Duodenal mucosa (tissue), 2 donors: ENCODE results near the gene UNC13C.

ENCODE experiments used
- H3K27ac ChIP-seq: one replicate; pipeline ENCODE4 v1.7.0; 2013; ENCODE audit warnings: low read depth, low read length
- H3K27me3 ChIP-seq, 2 donors: one replicate each; pipeline ENCODE4 v1.7.0; 2013; ENCODE audit warnings: low read length in 2 of 2, control low read depth in 1 of 2; ENCODE audit not compliant: insufficient read depth in 2 of 2, control insufficient read depth in 1 of 2
- H3K36me3 ChIP-seq, 2 donors: one replicate each; pipeline ENCODE4 v1.7.0; 2013; ENCODE audit warnings: low read length in 2 of 2, control low read depth in 1 of 2; ENCODE audit not compliant: insufficient read depth in 2 of 2, control insufficient read depth in 1 of 2
- H3K4me1 ChIP-seq, 2 donors: one replicate each; pipeline ENCODE4 v1.7.0; 2013; ENCODE audit warnings: low read length in 2 of 2, control low read depth in 1 of 2; ENCODE audit not compliant: insufficient read depth in 2 of 2, control insufficient read depth in 1 of 2
- H3K4me3 ChIP-seq, 2 donors: one replicate each; pipeline ENCODE4 v1.7.0; 2013; ENCODE audit warnings: low read length in 2 of 2, low read depth in 1 of 2
- H3K9ac ChIP-seq, 2 donors: one replicate each; pipeline ENCODE4 v1.7.0; 2013; ENCODE audit warnings: low read length in 2 of 2, low read depth in 1 of 2
- H3K9me3 ChIP-seq, 2 donors: one replicate each; pipeline ENCODE4 v1.7.0; 2013; ENCODE audit warnings: low read length in 2 of 2, control low read depth in 1 of 2; ENCODE audit not compliant: control insufficient read depth in 1 of 2

UNC13C gene

DNA sequence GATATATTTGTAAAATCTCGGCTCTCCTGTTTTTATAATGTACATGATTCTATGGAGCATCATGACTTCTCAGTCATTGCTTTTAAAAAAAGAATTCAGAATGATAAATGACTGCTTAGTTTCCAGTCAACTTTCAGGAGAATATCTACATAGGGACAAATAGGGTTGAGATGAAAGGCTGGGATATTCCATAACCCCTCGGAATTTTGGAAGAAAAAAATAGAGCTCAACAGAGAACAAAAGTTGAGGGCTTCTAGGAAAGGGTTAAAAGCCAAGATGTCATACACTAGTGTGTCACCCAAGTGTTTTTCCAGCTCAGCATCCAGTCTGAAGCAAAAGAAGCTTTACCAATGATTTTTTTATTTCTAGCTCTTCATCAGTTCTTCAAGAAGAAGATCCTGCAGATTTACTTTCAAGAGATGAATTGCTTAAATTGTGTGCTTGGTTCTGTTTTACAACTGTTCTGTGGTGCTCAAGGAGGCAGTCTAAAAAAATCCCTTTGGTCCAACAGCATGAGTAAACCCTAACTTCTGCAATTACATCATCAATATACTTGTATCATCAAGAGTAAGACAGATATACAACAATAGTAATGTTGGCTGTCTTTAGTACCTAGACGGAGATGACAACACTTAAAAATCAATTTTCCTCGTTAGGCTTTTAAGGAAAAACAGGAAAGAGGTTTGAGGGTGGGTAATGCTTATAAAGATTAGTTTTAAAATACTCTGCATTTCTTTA lies 979 bp downstream of the UNC13C start:
- Histone ChIP-seq H3K9ac (no peak overlapping the region), H3K27ac (no peak overlapping the region), H3K4me1 (no peaks in the 10 kb centered on the region), H3K4me3 (no peak overlapping the region), H3K36me3 (no peaks in the 10 kb centered on the region), H3K9me3 (no peaks in the 10 kb centered on the region), H3K27me3 (peaks cover 2 to 17% of the 10 kb centered on the region in 2 donors)

DNA sequence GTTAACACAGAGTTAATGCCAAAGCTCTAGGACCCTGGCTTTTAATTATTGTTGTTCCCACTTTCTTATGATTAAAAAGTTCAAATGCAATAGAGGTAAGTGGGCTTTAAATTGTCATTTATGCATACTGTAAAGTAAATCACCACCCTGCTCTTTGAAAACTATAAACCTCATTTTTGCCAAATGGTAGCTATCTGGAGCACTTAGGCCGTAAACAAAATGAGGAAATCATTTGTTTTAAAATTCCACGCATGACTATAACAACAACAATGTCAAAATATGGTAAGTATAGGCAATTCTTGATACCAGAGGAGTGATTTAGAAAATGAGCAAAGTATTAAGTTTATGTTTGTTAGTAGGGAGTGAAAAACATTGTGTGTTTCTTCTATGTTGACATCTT lies 1.8 kb downstream of the UNC13C start:
- no peaks in the 10 kb centered on the region for H3K4me1 ChIP-seq
- no peak overlapping the region for H3K4me3 ChIP-seq
- no peaks in the 10 kb centered on the region for H3K36me3 ChIP-seq
- no peak overlapping the region for H3K9ac ChIP-seq
- H3K27ac ChIP-seq: no peak overlapping the region
- H3K27me3 ChIP-seq: peaks cover 2 to 17% of the 10 kb centered on the region in 2 donors
- H3K9me3 ChIP-seq: no peaks in the 10 kb centered on the region

DNA sequence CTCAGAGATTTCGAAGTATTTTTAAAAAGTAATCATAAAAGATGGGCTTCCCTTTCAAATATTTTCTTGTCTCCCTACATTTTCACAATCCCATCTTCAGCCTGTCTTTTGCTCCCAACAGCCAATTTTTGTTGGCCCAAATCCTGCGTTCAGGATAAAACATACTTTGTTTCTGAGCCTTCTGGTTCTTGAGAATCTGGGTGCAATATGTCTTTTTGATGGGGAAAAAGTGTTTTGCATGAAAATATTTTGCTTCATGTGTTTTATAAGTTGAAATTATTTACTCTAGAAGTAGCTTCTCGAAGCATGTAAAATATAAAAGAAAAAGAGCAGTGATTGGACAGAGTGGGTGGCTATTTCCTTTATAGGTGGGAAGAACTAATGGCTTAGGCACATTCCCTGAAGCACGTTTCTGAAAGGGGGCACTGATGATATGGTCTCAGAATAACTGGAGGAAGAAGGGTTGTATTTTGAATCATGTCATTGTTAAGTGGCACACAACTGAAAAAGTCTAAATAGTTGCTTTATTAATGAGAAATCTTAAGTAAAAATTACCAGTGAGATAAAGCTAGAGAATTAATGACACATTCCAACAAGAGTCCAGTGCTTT lies 3.9 kb downstream of the UNC13C start:
- Histone ChIP-seq H3K36me3 (no peaks in the 10 kb centered on the region), H3K9ac (no peak overlapping the region), H3K27ac (no peak overlapping the region), H3K9me3 (no peaks in the 10 kb centered on the region), H3K4me1 (no peaks in the 10 kb centered on the region), H3K27me3 (peaks cover 2 to 17% of the 10 kb centered on the region in 2 donors), H3K4me3 (no peak overlapping the region)

DNA sequence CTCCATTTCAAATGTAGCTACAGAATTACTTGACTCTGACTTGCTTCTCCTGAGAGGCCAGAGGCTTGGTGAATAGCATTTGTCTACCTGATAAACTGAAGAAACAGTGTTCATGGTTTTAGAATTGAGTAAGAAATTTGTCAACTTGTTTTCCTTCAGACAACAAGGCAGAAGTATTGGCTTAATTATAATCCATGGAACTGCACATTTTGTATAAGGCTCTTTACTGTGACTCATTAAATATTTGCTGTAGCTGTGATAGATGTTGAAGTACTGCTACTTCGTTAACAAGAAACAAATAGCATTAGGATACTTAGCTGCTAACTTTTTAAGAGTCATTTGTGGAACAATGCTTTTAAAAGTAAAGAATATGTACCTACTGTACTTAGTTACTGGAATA lies 4.6 kb downstream of the UNC13C start:
- H3K27ac ChIP-seq: no peak overlapping the region
- H3K4me3 ChIP-seq: no peak overlapping the region
- no peaks in the 10 kb centered on the region for H3K9me3 ChIP-seq
- H3K4me1 ChIP-seq: no peaks in the 10 kb centered on the region
- H3K9ac ChIP-seq: no peak overlapping the region
- H3K27me3 ChIP-seq: peaks cover 2 to 11% of the 10 kb centered on the region in 2 donors
- no peaks in the 10 kb centered on the region for H3K36me3 ChIP-seq

DNA sequence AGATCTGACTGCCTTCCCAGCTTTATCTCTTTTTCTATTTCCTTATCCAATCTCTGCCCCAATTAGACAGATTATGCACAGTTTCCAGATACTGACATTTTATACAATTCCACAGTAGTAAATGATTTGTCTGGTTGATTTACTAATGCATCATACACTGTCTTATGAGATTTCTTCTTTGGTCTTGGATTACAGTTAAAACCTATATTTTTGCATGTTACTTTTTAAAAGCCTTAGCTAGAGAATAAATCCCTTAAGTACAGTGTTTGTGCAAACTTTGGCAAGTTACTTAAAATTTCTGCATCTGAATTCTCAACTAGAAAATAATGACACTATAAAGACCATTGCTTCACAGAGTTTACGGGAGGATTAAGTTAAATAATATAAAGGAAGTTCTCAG lies 6.0 kb downstream of the UNC13C start:
- Histone ChIP-seq H3K9me3 (no peaks in the 10 kb centered on the region), H3K4me1 (no peaks in the 10 kb centered on the region), H3K4me3 (no peak overlapping the region), H3K27me3 (no peaks in the 10 kb centered on the region), H3K36me3 (no peaks in the 10 kb centered on the region), H3K27ac (no peak overlapping the region), H3K9ac (no peak overlapping the region)

DNA sequence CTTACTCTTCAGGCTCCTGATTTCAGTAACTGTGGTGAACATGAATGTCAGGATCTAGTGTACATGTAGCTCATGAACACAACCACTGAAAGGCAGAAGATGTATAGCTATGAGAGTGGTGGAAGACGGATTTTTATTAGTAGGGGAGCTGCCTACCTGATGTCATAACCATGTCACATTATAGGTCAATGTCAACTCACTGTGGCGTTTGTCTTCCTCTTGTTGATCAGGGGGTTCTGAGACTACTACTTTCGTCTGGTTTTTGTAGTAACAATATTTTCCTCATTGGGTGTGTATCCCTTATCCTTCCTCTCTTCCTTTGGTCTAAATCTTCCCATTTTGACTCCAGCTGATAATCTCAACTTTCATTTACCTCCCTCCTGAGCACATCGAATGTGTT lies 7.3 kb downstream of the UNC13C start:
- H3K27ac ChIP-seq: no peak overlapping the region
- no peaks in the 10 kb centered on the region for H3K27me3 ChIP-seq
- H3K4me3 ChIP-seq: no peak overlapping the region
- no peaks in the 10 kb centered on the region for H3K4me1 ChIP-seq
- H3K9me3 ChIP-seq: no peaks in the 10 kb centered on the region
- no peak overlapping the region for H3K9ac ChIP-seq
- no peaks in the 10 kb centered on the region for H3K36me3 ChIP-seq

DNA sequence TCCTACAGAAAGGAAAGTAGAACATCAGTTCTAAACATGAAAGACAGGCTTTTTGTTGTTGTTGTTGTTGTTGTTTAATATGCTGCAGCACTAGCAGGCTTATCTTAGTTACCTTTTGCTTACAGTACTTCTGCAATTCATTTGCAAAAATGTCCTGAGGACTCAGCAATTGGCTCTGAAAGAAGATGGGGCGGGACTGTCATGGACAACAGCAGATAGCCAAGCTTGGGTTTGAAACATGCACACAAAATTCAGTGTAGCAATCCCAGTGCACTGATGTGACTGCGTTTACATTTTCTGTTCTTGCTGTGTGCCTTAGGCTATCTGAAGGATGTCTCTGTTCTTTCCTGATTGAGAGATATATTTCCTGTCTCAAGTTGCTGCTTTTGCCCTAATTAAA lies 9.2 kb downstream of the UNC13C start:
- H3K9me3 ChIP-seq: no peaks in the 10 kb centered on the region
- no peaks in the 10 kb centered on the region for H3K27me3 ChIP-seq
- H3K27ac ChIP-seq: no peak overlapping the region
- no peaks in the 10 kb centered on the region for H3K36me3 ChIP-seq
- H3K4me3 ChIP-seq: no peak overlapping the region
- H3K4me1 ChIP-seq: no peaks in the 10 kb centered on the region
- no peak overlapping the region for H3K9ac ChIP-seq

DNA sequence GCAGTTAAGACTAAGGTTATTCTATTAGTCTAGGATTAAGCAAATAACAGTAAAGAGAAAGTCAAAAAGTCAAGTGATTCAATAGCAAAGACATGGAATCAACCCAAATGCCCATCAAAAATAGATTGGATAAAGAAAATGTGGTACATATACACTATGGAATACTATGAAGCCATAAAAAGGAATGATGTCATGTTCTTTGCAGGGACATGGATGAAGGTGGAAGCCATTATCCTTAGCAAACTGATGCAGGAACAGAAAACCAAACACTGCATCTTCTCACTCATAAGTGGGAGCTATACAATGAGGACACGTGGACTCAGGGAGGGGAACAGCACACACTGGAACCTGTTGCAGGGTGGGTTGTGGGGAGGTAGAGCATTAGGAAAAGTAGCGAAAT lies 29.0 kb downstream of the UNC13C start:
- Histone ChIP-seq H3K36me3 (no peaks in the 10 kb centered on the region), H3K4me1 (no peaks in the 10 kb centered on the region), H3K9ac (no peak overlapping the region), H3K27me3 (no peaks in the 10 kb centered on the region), H3K9me3 (no peaks in the 10 kb centered on the region), H3K27ac (no peak overlapping the region), H3K4me3 (no peak overlapping the region)

DNA sequence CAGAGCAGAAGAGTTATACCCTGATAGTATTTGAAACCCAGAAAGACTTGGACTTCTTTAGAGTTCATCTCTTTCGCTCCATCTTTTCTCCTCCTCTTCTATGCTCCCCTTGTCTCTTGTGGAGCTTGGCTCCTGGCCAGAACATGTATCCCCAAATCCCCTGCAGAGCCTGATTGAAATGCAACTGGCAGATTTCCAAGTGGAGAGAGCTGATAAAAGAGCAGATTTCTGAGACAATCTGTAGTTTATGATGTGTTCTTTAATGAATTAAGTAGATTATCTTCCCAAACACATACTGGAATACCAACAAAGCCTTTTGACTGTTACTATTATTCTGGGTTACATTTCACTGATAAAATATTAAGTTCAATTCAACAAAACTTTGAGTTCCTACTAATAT lies 33.4 kb downstream of the UNC13C start:
- no peak overlapping the region for H3K4me3 ChIP-seq
- no peaks in the 10 kb centered on the region for H3K36me3 ChIP-seq
- no peaks in the 10 kb centered on the region for H3K9me3 ChIP-seq
- H3K4me1 ChIP-seq: no peaks in the 10 kb centered on the region
- H3K9ac ChIP-seq: no peak overlapping the region
- H3K27ac ChIP-seq: no peak overlapping the region
- no peaks in the 10 kb centered on the region for H3K27me3 ChIP-seq

DNA sequence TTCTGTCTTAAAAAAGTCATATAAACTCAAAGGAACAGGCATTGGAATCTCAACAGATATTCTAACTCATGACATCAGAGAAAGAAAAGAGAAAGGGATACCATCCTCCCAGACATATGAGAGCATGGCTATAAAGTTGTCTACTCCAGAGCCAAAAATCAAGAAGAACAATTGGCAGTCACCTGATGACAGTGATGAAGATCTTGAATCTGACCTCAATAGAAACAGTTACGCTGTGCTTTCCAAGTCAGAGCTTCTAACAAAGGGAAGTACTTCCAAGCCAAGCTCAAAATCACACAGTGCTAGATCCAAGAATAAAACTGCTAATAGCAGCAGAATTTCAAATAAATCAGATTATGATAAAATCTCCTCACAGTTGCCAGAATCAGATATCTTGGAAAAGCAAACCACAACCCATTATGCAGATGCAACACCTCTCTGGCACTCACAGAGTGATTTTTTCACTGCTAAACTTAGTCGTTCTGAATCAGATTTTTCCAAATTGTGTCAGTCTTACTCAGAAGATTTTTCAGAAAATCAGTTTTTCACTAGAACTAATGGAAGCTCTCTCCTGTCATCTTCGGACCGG lies 35.9 kb downstream of the UNC13C start:
- no peaks in the 10 kb centered on the region for H3K27me3 ChIP-seq
- H3K9ac ChIP-seq: no peak overlapping the region
- H3K4me1 ChIP-seq: no peaks in the 10 kb centered on the region
- no peak overlapping the region for H3K4me3 ChIP-seq
- H3K36me3 ChIP-seq: no peaks in the 10 kb centered on the region
- H3K9me3 ChIP-seq: no peaks in the 10 kb centered on the region
- H3K27ac ChIP-seq: no peak overlapping the region
